ENCODE measurements around the gene DLGAP4.
"Not testable (repeated sequence)": the region's sequence is repeated elsewhere in the genome, so short reads cannot be mapped to it uniquely, and the experiment has no call there.

The DLGAP4 gene

GRCh38 chr20:36507746-36508145, 201.6 kb downstream of the DLGAP4 start:
- DNase-seq (ENCODE audit: low spot score) = no peak
- H3K4me3 ChIP-seq = no peak overlapping the region
- no peak for TF ChIP-seq CTCF (IDR thresholded peaks at IDR 0.05)
- H3K27ac ChIP-seq = no peak overlapping the region

- H3K27ac ChIP-seq = no peak overlapping the region
- DNase-seq (ENCODE audit: low spot score) = no peak
- no peak overlapping the region for H3K4me3 ChIP-seq
- no peak for TF ChIP-seq CTCF (IDR thresholded peaks at IDR 0.05)
Observed at GRCh38 chr20:36519012-36519719, 213.0 kb downstream of the DLGAP4 start.

GRCh38 chr20:36519944-36520343, 213.8 kb downstream of the DLGAP4 start:
- TF ChIP-seq CTCF (IDR thresholded peaks at IDR 0.05) = no peak
- Histone ChIP-seq H3K27ac (no peak overlapping the region), H3K4me3 (no peak overlapping the region)
- DNase-seq (ENCODE audit: low spot score) = no peak

GRCh38 chr20:36521526-36521925, 215.4 kb downstream of the DLGAP4 start:
- DNase-seq (ENCODE audit: low spot score) = no peak
- no peak overlapping the region for H3K27ac ChIP-seq
- H3K4me3 ChIP-seq = no peak overlapping the region
- no peak for TF ChIP-seq CTCF (IDR thresholded peaks at IDR 0.05)

GRCh38 chr20:36522412-36522811, 216.3 kb downstream of the DLGAP4 start:
- DNase-seq (ENCODE audit: low spot score); H3K4me3 ChIP-seq: not testable (repeated sequence)
- H3K27ac ChIP-seq = peak overlapping the region; percentile 24 to 61

- H3K27ac ChIP-seq = peak overlapping the region; percentile 24 to 61
- no peak for DNase-seq (ENCODE audit: low spot score)
- H3K4me3 ChIP-seq = no peak overlapping the region
- no peak for TF ChIP-seq CTCF (IDR thresholded peaks at IDR 0.05)
Observed at GRCh38 chr20:36523341-36523740, 217.2 kb downstream of the DLGAP4 start.

- H3K27ac ChIP-seq = peak overlapping the region in 1 of 2 donors; percentile 25
- no peak overlapping the region for H3K4me3 ChIP-seq
- TF ChIP-seq CTCF (IDR thresholded peaks at IDR 0.05) = no peak
- no peak for DNase-seq (ENCODE audit: low spot score)
Observed at GRCh38 chr20:36525620-36526365, 219.7 kb downstream of the DLGAP4 start.
